ENCODE measurements around the gene KRTAP3-1.

- TF ChIP-seq CTCF (IDR thresholded peaks at IDR 0.05) (no peak), EP300 (IDR thresholded peaks at IDR 0.05) (no peak), POLR2AphosphoS5 (IDR thresholded peaks at IDR 0.05) (no peak), POLR2A (IDR thresholded peaks at IDR 0.05) (no peak)
Measured at GRCh38 chr17:41048441-41048840, 39.5 kb upstream of the KRTAP3-1 start.
